WERI-Rb-1 (cell line): ENCODE data around the gene RAB34.

Experiments used
- DNase-seq: peaks from one replicate; pipeline ENCODE4 v3.0.0-alpha.2; 2020
- H3K27ac ChIP-seq: fragments of 250-450 bp; sonication (Bioruptor Pico); 2 replicates; pipeline ENCODE4 v1.5.1; 2020; ENCODE audit warnings: mild to moderate bottlenecking, moderate library complexity
- H3K27me3 ChIP-seq: fragments of 250-450 bp; sonication (Bioruptor Pico); 2 replicates; pipeline ENCODE4 v1.5.1; 2021; ENCODE audit warnings: mild to moderate bottlenecking, low read depth, moderate library complexity; ENCODE audit not compliant: insufficient read depth, severe bottlenecking
- H3K36me3 ChIP-seq: fragments of 250-450 bp; sonication (Bioruptor Pico); 2 replicates; pipeline ENCODE4 v1.5.1; 2020; ENCODE audit warnings: mild to moderate bottlenecking, moderate library complexity
- H3K4me3 ChIP-seq: 2 replicates; pipeline ENCODE4 v1.5.1; 2011; ENCODE audit warnings: low read depth, mild to moderate bottlenecking, control low read depth, low read length
- H3K9me3 ChIP-seq: fragments of 250-450 bp; sonication (Bioruptor Pico); 2 replicates; pipeline ENCODE4 v1.5.1; 2021; ENCODE audit warnings: mild to moderate bottlenecking, moderate library complexity; ENCODE audit not compliant: severe bottlenecking
- CTCF ChIP-seq: IDR thresholded peaks from 2 replicates; pipeline ENCODE4 v1.5.1; 2011; ENCODE audit warnings: low read depth, mild to moderate bottlenecking, control low read depth, inconsistent platforms, low read length

The RAB34 gene

GRCh38 chr17:28728364-28729200 is 10.9 kb upstream of the RAB34 start, which contains the start of gene NEK8:
NEK8 (plus strand) TSS chr17:28728788; CDS start chr17:28728814, 26 bp downstream.
- peak within 1 kb of the TSS; percentile 94 for H3K27ac ChIP-seq
- peak; percentile 95 for DNase-seq
- H3K9me3 ChIP-seq: no peaks in the 10 kb centered on the region
- no peaks in the 10 kb centered on the region for H3K27me3 ChIP-seq
- H3K36me3 ChIP-seq: peaks cover 23% of the 10 kb centered on the region
- peak within 1 kb of the TSS; percentile 60 for H3K4me3 ChIP-seq
- TF ChIP-seq CTCF: no peak

GRCh38 chr17:28726627-28727491 is 9.2 kb upstream of the RAB34 start:
- no peaks in the 10 kb centered on the region for H3K27me3 ChIP-seq
- peak; percentile 96 for TF ChIP-seq CTCF
- H3K4me3 ChIP-seq: peak overlapping the region; percentile 60
- DNase-seq: peak; percentile 96
- H3K27ac ChIP-seq: peak overlapping the region; percentile 94
- H3K9me3 ChIP-seq: no peaks in the 10 kb centered on the region
- peaks cover 41% of the 10 kb centered on the region for H3K36me3 ChIP-seq

- peak within 1 kb of the TSS; percentile 94 for H3K27ac ChIP-seq
- H3K27me3 ChIP-seq: no peaks in the 10 kb centered on the region
- H3K9me3 ChIP-seq: no peaks in the 10 kb centered on the region
- DNase-seq: peak; percentile 80
- TF ChIP-seq CTCF: no peak
- peaks cover 47% of the 10 kb centered on the region for H3K36me3 ChIP-seq
- H3K4me3 ChIP-seq: peak within 1 kb of the TSS; percentile 60
Measured at GRCh38 chr17:28726226-28726626, 8.6 kb upstream of the RAB34 start, which contains the start of gene TLCD1. TLCD1 (minus strand) TSS chr17:28726233; CDS start chr17:28726097, 136 bp downstream.

GRCh38 chr17:28725660-28726225 is 8.1 kb upstream of the RAB34 start:
- TF ChIP-seq CTCF: no peak
- H3K9me3 ChIP-seq: no peaks in the 10 kb centered on the region
- no peaks in the 10 kb centered on the region for H3K27me3 ChIP-seq
- peak overlapping the region; percentile 94 for H3K27ac ChIP-seq
- DNase-seq: peak; percentile 64
- H3K36me3 ChIP-seq: peaks cover 52% of the 10 kb centered on the region
- H3K4me3 ChIP-seq: peak overlapping the region; percentile 60

GRCh38 chr17:28725166-28725659 is 7.5 kb upstream of the RAB34 start:
- Histone ChIP-seq H3K9me3 (no peaks in the 10 kb centered on the region), H3K36me3 (peaks cover 57% of the 10 kb centered on the region), H3K27me3 (no peaks in the 10 kb centered on the region), H3K27ac (peak overlapping the region; percentile 94), H3K4me3 (peak overlapping the region; percentile 60)
- peak; percentile 46 for DNase-seq
- TF ChIP-seq CTCF: peak; percentile 26; the same call in 1 of the 2 replicates
